K562 (cell line): ENCODE measurements around the gene MDM4. TPM values are rescaled to one million over a fixed set of nuclear protein-coding genes. Genes with fewer than 3 reads are reported as not detected.

Experiments used
- ATAC-seq: fragments of 200-7000 bp; cut with Tn5 transposase; 3 replicates; pipeline ENCODE4 v1.9.1; 2020; ENCODE audit warnings: moderate library complexity
- BruUV-seq: library from RNA; stranded (reverse); fragments of 400-500 nt; replicated peaks from 2 replicates; lab custom pipeline; 2021; lab: Mats Ljungman, UMichigan
- CTCF ChIA-PET: fragments of 300-600 bp; formaldehyde crosslinking; extraction: SDS; loops from one replicate; lab custom pipeline; 2021; ENCODE audit warnings: low intra/inter-chr PET ratio; lab: Yijun Ruan, JAX
- POLR2A ChIA-PET: fragments of 300-600, 350-650 bp; sonication (Branson Sonifier 250); formaldehyde crosslinking; extraction: SDS; loops from one replicate; lab custom pipeline; 2021; ENCODE audit warnings: antibody characterized with exemption, inconsistent platforms; lab: Yijun Ruan, JAX
- DNase-seq, 4 experiments: peaks; one replicate each; pipeline versions ENCODE4 v3.0.0 to v3.0.0-alpha.2; 2011 to 2018; ENCODE audit warnings: low spot score in 3 of 4, mixed read lengths in 3 of 4; ENCODE audit errors: extremely low read depth in 1 of 4
- FAIRE-seq: peaks from 2 replicates; lab custom pipeline; 2011; peaks lifted over from hg19 to GRCh38; lab: Jason Lieb, UNC
- H2AFZ ChIP-seq: 2 replicates; pipeline ENCODE4 v1.6.0; 2011; ENCODE audit warnings: low read depth, low read length, control low read depth, inconsistent platforms
- H3K27ac ChIP-seq: fragments of 200-600 bp; 3 replicates; pipeline ENCODE4 v1.8.0; 2011; ENCODE audit warnings: low read depth, mild to moderate bottlenecking, control low read depth, inconsistent platforms, low read length, moderate library complexity, mixed read lengths; ENCODE audit errors: extremely low read depth
- H3K27me3 ChIP-seq, 2 experiments: fragments of 300-600 bp in 1 of 2; 2 replicates in 1 of 2; 3 replicates in 1 of 2; pipeline versions ENCODE4 v1.6.0 to v1.8.0; 2011; ENCODE audit warnings: inconsistent platforms in 2 of 2, low read length in 2 of 2, mild to moderate bottlenecking in 1 of 2, mixed read lengths in 1 of 2, moderate library complexity in 1 of 2; ENCODE audit not compliant: control insufficient read depth in 2 of 2, insufficient read depth in 2 of 2
- H3K36me3 ChIP-seq: fragments of 300-600 bp; 3 replicates; pipeline ENCODE4 v1.8.0; 2011; ENCODE audit warnings: mild to moderate bottlenecking, low read length, inconsistent platforms; ENCODE audit not compliant: control insufficient read depth, insufficient read depth
- H3K4me1 ChIP-seq, 2 experiments: fragments of 200-600 bp in 1 of 2; replicated peaks in 1 of 2; 2 replicates in 1 of 2; 3 replicates in 1 of 2; pipeline versions ENCODE4 v1.5.1 to v1.8.0; 2011; ENCODE audit warnings: inconsistent platforms in 2 of 2, low read length in 2 of 2, mild to moderate bottlenecking in 1 of 2, mixed read lengths in 1 of 2, moderate library complexity in 1 of 2; ENCODE audit not compliant: control insufficient read depth in 2 of 2, insufficient read depth in 2 of 2
- H3K4me2 ChIP-seq: 2 replicates; pipeline ENCODE4 v1.6.1; 2011; ENCODE audit warnings: low read length, control low read depth, inconsistent platforms, mixed read lengths; ENCODE audit not compliant: insufficient read depth
- H3K4me3 ChIP-seq: fragments of 200-600 bp; sonication (generic), shearing (Covaris generic); 2 replicates; pipeline ENCODE4 v1.5.1; 2016; ENCODE audit warnings: control low read depth, inconsistent platforms
- H3K79me2 ChIP-seq: fragments of 200-600 bp; 3 replicates; pipeline ENCODE4 v1.8.0; 2011; ENCODE audit warnings: low read length, inconsistent platforms; ENCODE audit not compliant: control insufficient read depth, insufficient read depth
- H3K9ac ChIP-seq, 2 experiments: 2 replicates each; pipeline versions ENCODE4 v1.6.0 to v1.6.1; 2011; ENCODE audit warnings: low read depth in 2 of 2, low read length in 2 of 2, control low read depth in 1 of 2, inconsistent platforms in 1 of 2, mild to moderate bottlenecking in 1 of 2, mixed read lengths in 1 of 2; ENCODE audit not compliant: insufficient read depth in 1 of 2
- H3K9me1 ChIP-seq: one replicate; pipeline ENCODE4 v1.6.0; 2011; ENCODE audit warnings: inconsistent platforms, mild to moderate bottlenecking, low read length, moderate library complexity; ENCODE audit not compliant: control insufficient read depth, insufficient read depth
- H3K9me3 ChIP-seq: replicated peaks from 2 replicates; pipeline ENCODE4 v1.5.1; 2011; ENCODE audit warnings: low read depth, low read length, inconsistent platforms; ENCODE audit not compliant: control insufficient read depth, insufficient read depth
- H4K20me1 ChIP-seq: replicated peaks from 2 replicates; pipeline ENCODE4 v1.6.1; 2011; ENCODE audit warnings: low read length, inconsistent platforms, mixed read lengths; ENCODE audit not compliant: control insufficient read depth, insufficient read depth
- MAX ChIP-seq: sonication (generic); formaldehyde crosslinking; IDR thresholded peaks from 2 replicates; pipeline ENCODE4 v1.9.0; 2022; ENCODE audit warnings: mild to moderate bottlenecking, missing genetic modification reagents
- MEIS2 ChIP-seq: fragments of 450-650 bp; IDR thresholded peaks from 2 replicates; pipeline ENCODE4 v1.6.1; 2014; ENCODE audit warnings: mild to moderate bottlenecking; ENCODE audit not compliant: partially characterized antibody
- PBX2 ChIP-seq, 2 experiments: IDR thresholded peaks in 1 of 2; conservative IDR thresholded peaks in 1 of 2; 2 replicates each; pipeline ENCODE4 v1.6.1; 2016; ENCODE audit warnings: low read depth in 2 of 2, mild to moderate bottlenecking in 1 of 2, missing compliant biosample characterization in 1 of 2, missing genetic modification characterization in 1 of 2, moderate library complexity in 1 of 2
- PKNOX1 ChIP-seq: fragments of 450-650 bp; IDR thresholded peaks from 2 replicates; pipeline ENCODE4 v1.6.1; 2016
- ZNF197 ChIP-seq: fragments of 200-800 bp; sonication (Bioruptor generic); IDR thresholded peaks from 2 replicates; pipeline ENCODE4 v1.6.1; 2016; ENCODE audit warnings: low read depth, missing genetic modification characterization, missing compliant biosample characterization
- WGBS: fragments of 100-300 bp; shearing (Covaris generic); methylation state at CpG from one replicate; pipeline ENCODE4 v1.1.6; 2016; ENCODE audit warnings: low coverage, mixed read lengths; ENCODE audit not compliant: insufficient coverage; ENCODE audit errors: missing lambda C conversion rate; 5-methylcytosine and 5-hydroxymethylcytosine counted together
- in situ Hi-C: fragments of 300-500 bp; cut with MboI; formaldehyde crosslinking; loops from 4 replicates; pipeline ENCODE4 v1.15.0; 2018; ENCODE audit warnings: inconsistent platforms, mixed read lengths
- intact Hi-C: fragments of 100-400 bp; cut with micrococcal nuclease; formaldehyde crosslinking; loops from 2 replicates; pipeline ENCODE4 v1.14.2; 2022
- polyA plus RNA-seq, 8 experiments: library from polyadenylated mRNA; depleted of rRNA in 4 of 8; stranded (reverse) in 5 of 8; unstranded in 3 of 8; fragments of >200 nt; fragmentation: Nextera tagmentation in 2 of 8; fragmentation: Illumina TruSeq in 1 of 8; extraction: Ambion mirVana in 2 of 8; extraction: Trizol in 1 of 8; gene quantifications; 2 replicates each; pipeline versions ENCODE4 v1.2.1 to v1.2.3, GENCODE V29; 2011 to 2014; ENCODE audit warnings: inconsistent platforms in 1 of 8, missing spikeins in 1 of 8
- total RNA-seq, 7 experiments: library from RNA; depleted of rRNA in 6 of 7; stranded (reverse); fragments of >200 nt in 6 of 7; fragmentation: Illumina TruSeq in 2 of 7; extraction: Trizol in 2 of 7; gene quantifications; 2 replicates each; pipeline versions ENCODE4 v1.2.1 to v1.2.3, GENCODE V29; 2011 to 2021; ENCODE audit warnings: low replicate concordance in 1 of 7
- TF ChIP-seq, protein P1 (sequence below), 3 experiments: IDR thresholded peaks in 2 of 3; conservative IDR thresholded peaks in 1 of 3; 2 replicates each; pipeline ENCODE4 v1.5.1; 2011 to 2012; ENCODE audit warnings: low read length in 3 of 3, mild to moderate bottlenecking in 3 of 3, control low read depth in 2 of 3, improper control_type of control experiment in 1 of 3, inconsistent platforms in 1 of 3, low read depth in 1 of 3, mixed read lengths in 1 of 3, moderate library complexity in 1 of 3; ENCODE audit not compliant: insufficient read depth in 2 of 3

The MDM4 gene
- total and polyA plus RNA-seq, 9 of the 15 experiments (the other 6 are each of a cell fraction or from before 2014, with no cell fraction given) = 3.3 to 61.7 (median 21.2) TPM

DNA sequence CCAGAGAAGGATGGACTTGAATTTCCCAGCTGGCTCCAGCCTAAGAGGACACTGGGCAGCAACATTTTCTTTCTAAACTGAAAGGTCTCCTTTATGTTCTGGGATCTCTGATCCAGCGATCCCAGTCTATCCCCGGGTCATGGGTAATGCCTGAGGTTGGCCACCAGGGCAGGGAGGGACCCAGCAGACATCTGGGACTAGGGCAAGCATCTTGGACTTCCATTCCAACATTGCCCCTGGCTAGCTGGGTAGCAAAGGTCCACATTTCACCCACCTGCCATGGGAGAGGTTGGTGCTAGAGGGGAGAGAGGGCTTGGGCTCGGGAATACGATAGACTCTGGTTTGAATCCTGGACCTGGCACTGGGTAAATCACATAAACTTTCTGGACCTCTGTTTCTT, 84.8 kb downstream of the MDM4 start (continued):
- TF ChIP-seq MAX = 0 out of 2 replicates have a peak, but pooled peaks have one; percentile 0
- TF ChIP-seq, protein P1, sequence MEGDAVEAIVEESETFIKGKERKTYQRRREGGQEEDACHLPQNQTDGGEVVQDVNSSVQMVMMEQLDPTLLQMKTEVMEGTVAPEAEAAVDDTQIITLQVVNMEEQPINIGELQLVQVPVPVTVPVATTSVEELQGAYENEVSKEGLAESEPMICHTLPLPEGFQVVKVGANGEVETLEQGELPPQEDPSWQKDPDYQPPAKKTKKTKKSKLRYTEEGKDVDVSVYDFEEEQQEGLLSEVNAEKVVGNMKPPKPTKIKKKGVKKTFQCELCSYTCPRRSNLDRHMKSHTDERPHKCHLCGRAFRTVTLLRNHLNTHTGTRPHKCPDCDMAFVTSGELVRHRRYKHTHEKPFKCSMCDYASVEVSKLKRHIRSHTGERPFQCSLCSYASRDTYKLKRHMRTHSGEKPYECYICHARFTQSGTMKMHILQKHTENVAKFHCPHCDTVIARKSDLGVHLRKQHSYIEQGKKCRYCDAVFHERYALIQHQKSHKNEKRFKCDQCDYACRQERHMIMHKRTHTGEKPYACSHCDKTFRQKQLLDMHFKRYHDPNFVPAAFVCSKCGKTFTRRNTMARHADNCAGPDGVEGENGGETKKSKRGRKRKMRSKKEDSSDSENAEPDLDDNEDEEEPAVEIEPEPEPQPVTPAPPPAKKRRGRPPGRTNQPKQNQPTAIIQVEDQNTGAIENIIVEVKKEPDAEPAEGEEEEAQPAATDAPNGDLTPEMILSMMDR (IDR thresholded peaks at IDR 0.05 in 2 of 3, conservative IDR thresholded peaks at IDR 0.05 in 1 of 3; ENCODE audit: insufficient read depth in 2 of 3, low read depth in 1 of 3, low read length in 3 of 3) = peak; percentile 35 to 55 (median 45)

DNA sequence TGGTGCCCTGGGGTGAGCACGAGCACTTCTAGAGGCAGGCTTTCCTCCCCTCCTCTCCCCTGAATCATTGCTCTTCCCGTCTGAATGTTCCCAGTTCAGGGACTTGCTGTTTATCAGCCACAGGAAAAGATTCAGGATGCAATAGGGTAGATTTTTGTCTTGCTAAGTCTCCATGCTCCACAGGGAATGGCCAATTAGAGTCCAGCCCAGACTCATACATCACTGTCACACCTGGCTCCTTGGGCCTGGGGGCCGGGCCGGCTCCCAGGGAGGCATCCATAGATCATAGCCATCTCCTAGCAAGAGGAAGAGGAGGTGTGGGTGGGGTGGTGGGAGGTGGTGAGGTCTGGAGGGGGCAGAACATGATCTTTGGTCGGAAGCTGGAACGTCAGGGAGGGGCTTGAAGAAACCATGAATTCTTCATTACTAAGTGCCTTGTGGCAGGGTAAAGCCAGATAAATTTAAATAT, 85.9 kb downstream of the MDM4 start:
- in situ Hi-C loops = no loop called here
- no peak overlapping the region for H3K9ac ChIP-seq
- H3K4me1 ChIP-seq = peaks cover 3 to 8% of the 10 kb centered on the region in 2 experiments; a peak in 4 of 5 replicates
- BruUV-seq = no TSS peak
- WGBS = 2% methylated on average over 6 of the region's 6 CpGs
- POLR2A ChIA-PET = interaction anchor here (0.6 to 1.0 kb wide), 2 partner anchors 34 to 124 kb away, joined by 3 read pairs; no protein-coding TSS in a partner anchor
- no peak overlapping the region for H3K27ac ChIP-seq
- H2AFZ ChIP-seq = no peak overlapping the region
- CTCF ChIA-PET = no interaction called here
- no peak overlapping the region for H3K4me2 ChIP-seq
- intact Hi-C loops = no loop called here
- no peaks in the 10 kb centered on the region for H3K9me1 ChIP-seq
- FAIRE-seq (no peak), ATAC-seq (no peak), DNase-seq (no peak)
- no peaks in the 10 kb centered on the region for H3K36me3 ChIP-seq
- H3K79me2 ChIP-seq = no peaks in the 10 kb centered on the region
- H3K9me3 ChIP-seq = no peaks in the 10 kb centered on the region
- H3K27me3 ChIP-seq = peaks cover 33 to 66% of the 10 kb centered on the region in 2 experiments; a peak in 4 of 5 replicates
- no peaks in the 10 kb centered on the region; the same call in 1 of the 2 replicates for H4K20me1 ChIP-seq
- no peak overlapping the region for H3K4me3 ChIP-seq
- TF ChIP-seq PBX2 (CRISPR knock-in tag; IDR thresholded peaks at IDR 0.05; ENCODE audit: low read depth) (no peak), PBX2 (tag; conservative IDR thresholded peaks at IDR 0.05; ENCODE audit: low read depth) (peak; percentile 39; the same call in 1 of the 2 replicates), MEIS2 (peak; percentile 15), ZNF197 (CRISPR knock-in tag) (no peak), PKNOX1 (peak; percentile 76)
